DOHH2 (cell line): ENCODE results near the gene NCKAP5.

Experiments
- H3F3A ChIP-seq: fragments of 200-600 bp; sonication (generic), shearing (Covaris generic); 2 replicates; pipeline ENCODE4 v1.6.0; 2016; ENCODE audit warnings: antibody characterized with exemption, mild to moderate bottlenecking; ENCODE audit not compliant: control insufficient read depth, insufficient read depth
- H3K27ac ChIP-seq: fragments of 200-600 bp; sonication (generic); 2 replicates; pipeline ENCODE4 v1.5.1; 2014; ENCODE audit warnings: low read depth, mild to moderate bottlenecking, low read length, moderate library complexity
- H3K27me3 ChIP-seq: fragments of 200-600 bp; sonication (generic); 2 replicates; pipeline ENCODE4 v1.6.1; 2014; ENCODE audit warnings: mild to moderate bottlenecking, low read length, mixed read lengths; ENCODE audit not compliant: control insufficient read depth
- H3K36me3 ChIP-seq: fragments of 200-600 bp; sonication (generic); 2 replicates; pipeline ENCODE4 v1.6.1; 2014; ENCODE audit warnings: mild to moderate bottlenecking, low read length, moderate library complexity, mixed read lengths; ENCODE audit not compliant: control insufficient read depth
- H3K4me1 ChIP-seq: fragments of 200-600 bp; sonication (generic); 2 replicates; pipeline ENCODE4 v1.6.1; 2014; ENCODE audit warnings: mild to moderate bottlenecking, low read length, mixed read lengths; ENCODE audit not compliant: control insufficient read depth
- H3K4me2 ChIP-seq: fragments of 200-600 bp; sonication (generic); 2 replicates; pipeline ENCODE4 v1.6.0; 2014; ENCODE audit warnings: mild to moderate bottlenecking, low read length, moderate library complexity
- H3K4me3 ChIP-seq: fragments of 200-600 bp; sonication (generic); 2 replicates; pipeline ENCODE4 v1.5.1; 2014; ENCODE audit warnings: mild to moderate bottlenecking, low read length, mixed read lengths
- H3K79me2 ChIP-seq: fragments of 200-600 bp; sonication (generic); 2 replicates; pipeline ENCODE4 v1.6.1; 2014; ENCODE audit warnings: mild to moderate bottlenecking, low read length, mixed read lengths; ENCODE audit not compliant: control insufficient read depth
- H3K9me2 ChIP-seq: fragments of 200-600 bp; sonication (generic); replicated peaks from 2 replicates; pipeline ENCODE4 v1.6.1; 2014; ENCODE audit warnings: mild to moderate bottlenecking, low read length, mixed read lengths; ENCODE audit not compliant: control insufficient read depth
- H3K9me3 ChIP-seq: fragments of 200-600 bp; sonication (generic); 2 replicates; pipeline ENCODE4 v1.6.1; 2014; ENCODE audit warnings: antibody characterized with exemption, low read length, mixed read lengths; ENCODE audit not compliant: control insufficient read depth, insufficient read depth
- H4K20me1 ChIP-seq: fragments of 200-600 bp; sonication (generic); 2 replicates; pipeline ENCODE4 v1.6.0; 2014; ENCODE audit warnings: low read depth, mild to moderate bottlenecking, antibody characterized with exemption, low read length, moderate library complexity; ENCODE audit not compliant: control insufficient read depth, insufficient read depth
- CTCF ChIP-seq: fragments of 200-600 bp; sonication (generic); IDR thresholded peaks from one replicate; pipeline ENCODE4 v1.5.1; 2014; ENCODE audit warnings: antibody characterized with exemption, mild to moderate bottlenecking, low read depth, low read length; ENCODE audit not compliant: poor library complexity, severe bottlenecking
- EZH2phosphoT487 ChIP-seq: fragments of 200-600 bp; sonication (generic); IDR thresholded peaks from 2 replicates; pipeline ENCODE4 v1.6.1; 2017; ENCODE audit warnings: borderline replicate concordance, mild to moderate bottlenecking, antibody characterized with exemption, low read length, moderate library complexity, mixed read lengths

The NCKAP5 gene

DNA sequence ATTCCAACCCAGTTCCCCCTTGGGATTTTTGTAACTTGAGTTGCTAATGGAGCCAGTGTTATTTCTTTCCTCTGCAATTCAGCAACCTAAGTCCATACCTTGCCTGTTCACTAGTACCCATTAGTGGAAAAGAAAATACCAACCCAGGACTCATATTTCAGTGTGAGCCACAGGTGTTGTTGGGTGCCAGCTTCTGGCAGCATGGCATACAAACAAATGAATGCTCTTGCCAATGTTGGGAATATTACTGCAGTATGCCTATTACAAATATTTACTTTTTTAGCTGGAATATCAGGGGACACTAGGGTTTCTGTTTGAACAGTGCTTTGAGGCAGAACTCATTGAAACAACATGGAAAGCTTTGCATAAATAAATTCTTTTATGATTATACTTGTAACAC lies 130.2 kb downstream of the NCKAP5 start:
- Histone ChIP-seq H3K9me3 (no peaks in the 10 kb centered on the region), H3K27ac (no peak overlapping the region), H4K20me1 (no peaks in the 10 kb centered on the region), H3K4me3 (no peak overlapping the region), H3K9me2 (no peaks in the 10 kb centered on the region), H3K27me3 (no peaks in the 10 kb centered on the region), H3K4me1 (no peaks in the 10 kb centered on the region), H3K79me2 (no peaks in the 10 kb centered on the region), H3K36me3 (no peaks in the 10 kb centered on the region), H3F3A (no peaks in the 10 kb centered on the region), H3K4me2 (no peak overlapping the region)
- TF ChIP-seq CTCF, result no peak
- no peak for TF ChIP-seq EZH2phosphoT487

DNA sequence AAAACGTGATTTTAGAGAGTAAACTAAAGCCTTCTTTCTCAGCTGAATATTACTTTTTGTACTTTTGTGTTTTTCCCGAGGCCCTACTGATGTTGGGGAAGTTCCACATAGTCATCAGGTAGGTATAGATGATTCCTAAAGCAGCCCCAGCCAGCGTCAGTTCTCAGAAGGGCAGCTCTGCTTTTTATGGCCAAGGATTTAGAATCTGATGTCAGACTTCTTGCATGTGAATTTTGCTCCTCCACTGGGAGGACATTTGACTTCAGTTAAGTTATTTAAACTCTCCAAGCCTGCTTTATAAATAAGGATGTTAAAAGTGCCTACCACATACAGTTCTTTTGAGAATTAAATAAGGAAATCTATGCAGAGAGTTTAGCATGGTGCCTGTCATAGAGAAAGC lies 130.8 kb downstream of the NCKAP5 start:
- Histone ChIP-seq H3K9me3 (no peaks in the 10 kb centered on the region), H3K79me2 (no peaks in the 10 kb centered on the region), H3K27ac (no peak overlapping the region), H3F3A (no peaks in the 10 kb centered on the region), H3K4me1 (no peaks in the 10 kb centered on the region), H3K4me3 (no peak overlapping the region), H3K27me3 (no peaks in the 10 kb centered on the region), H3K9me2 (no peaks in the 10 kb centered on the region), H4K20me1 (no peaks in the 10 kb centered on the region), H3K36me3 (no peaks in the 10 kb centered on the region), H3K4me2 (no peak overlapping the region)
- TF ChIP-seq CTCF, result no peak
- TF ChIP-seq EZH2phosphoT487, result no peak

DNA sequence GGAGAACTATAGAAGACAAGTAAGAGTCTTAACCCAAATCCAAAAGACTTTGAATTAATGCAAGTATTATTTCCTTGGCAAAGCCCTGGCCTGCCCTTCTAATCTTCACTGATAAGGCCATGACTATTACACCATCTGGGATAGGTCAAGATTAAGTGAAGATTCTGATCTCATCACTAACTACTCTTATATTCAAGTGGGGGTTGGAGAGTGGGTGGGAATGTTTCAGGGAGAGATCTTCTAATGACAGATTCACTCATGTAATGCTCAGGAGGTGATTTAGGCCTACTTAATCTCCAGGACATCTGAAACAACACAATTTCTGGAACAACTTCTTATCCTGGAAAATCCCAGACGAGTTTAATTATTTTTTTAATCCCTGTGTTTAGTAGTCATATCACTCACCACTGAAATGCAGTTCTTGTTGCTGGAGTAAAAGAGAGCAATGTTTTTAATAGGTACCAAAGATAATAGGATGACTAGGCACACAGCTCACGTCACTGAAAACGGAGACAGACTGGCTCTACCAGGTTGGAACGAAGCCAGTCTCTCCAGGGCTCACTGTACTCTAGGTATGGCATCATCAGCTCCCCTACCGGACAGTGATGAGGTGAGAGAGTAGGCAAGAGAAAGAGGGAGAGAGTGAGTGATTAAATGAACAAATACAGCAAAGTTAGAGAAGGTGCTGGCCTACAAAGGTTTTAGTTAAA lies 133.1 kb downstream of the NCKAP5 start:
- Histone ChIP-seq H3K9me2 (no peaks in the 10 kb centered on the region), H3K79me2 (no peaks in the 10 kb centered on the region), H3K27ac (no peak overlapping the region), H3K4me1 (no peaks in the 10 kb centered on the region), H3K27me3 (no peaks in the 10 kb centered on the region), H3K9me3 (no peaks in the 10 kb centered on the region), H3F3A (no peaks in the 10 kb centered on the region), H3K4me3 (no peak overlapping the region), H4K20me1 (no peaks in the 10 kb centered on the region), H3K36me3 (no peaks in the 10 kb centered on the region), H3K4me2 (no peak overlapping the region)
- TF ChIP-seq CTCF (no peak), EZH2phosphoT487 (no peak)
